GM12878 (cell line): ENCODE results near the gene TARBP1. TPM values are rescaled to one million over a fixed set of nuclear protein-coding genes. Genes with fewer than 3 reads are reported as not detected.

Source experiments
- ATAC-seq: fragments of 200-7000 bp; cut with Tn5 transposase; 3 replicates; pipeline ENCODE4 v1.9.1; 2020; ENCODE audit warnings: mild to moderate bottlenecking, moderate library complexity
- BruUV-seq: library from RNA; stranded (reverse); fragments of 400-500 nt; replicated peaks from 2 replicates; lab custom pipeline; 2021; lab: Mats Ljungman, UMichigan
- CTCF ChIA-PET: fragments of 300-600 bp; sonication (Branson Sonifier 250); formaldehyde crosslinking; extraction: SDS; loops from one replicate; lab custom pipeline; 2021; ENCODE audit warnings: inconsistent platforms; lab: Yijun Ruan, JAX
- POLR2A ChIA-PET: fragments of 350-600 bp; formaldehyde crosslinking; extraction: SDS; loops from one replicate; lab custom pipeline; 2021; ENCODE audit warnings: inconsistent platforms; lab: Charles Lee
- RAD21 ChIA-PET: fragments of 300-600 bp; sonication (Branson Sonifier 250); formaldehyde crosslinking; loops from one replicate; lab custom pipeline; 2023; ENCODE audit warnings: antibody characterized with exemption; ENCODE audit not compliant: unreplicated experiment; lab: Charles Lee
- SMC1A ChIA-PET: fragments of 300-600 bp; sonication (Branson Sonifier 250); formaldehyde crosslinking; loops from one replicate; lab custom pipeline; 2023; ENCODE audit not compliant: unreplicated experiment, uncharacterized antibody; lab: Charles Lee
- DNase-seq: peaks from one replicate; pipeline ENCODE4 v3.0.0-alpha.2; 2011; ENCODE audit warnings: low read depth, low spot score
- FAIRE-seq: peaks from 3 replicates; lab custom pipeline; 2011; peaks lifted over from hg19 to GRCh38; lab: Jason Lieb, UNC
- H2AFZ ChIP-seq: 2 replicates; pipeline ENCODE4 v1.6.0; 2011; ENCODE audit warnings: low read depth, low read length, control low read depth; ENCODE audit not compliant: control insufficient read depth
- H3K27ac ChIP-seq: 2 replicates; pipeline ENCODE4 v1.5.1; 2011; ENCODE audit warnings: control low read depth; ENCODE audit not compliant: control insufficient read depth, insufficient read depth
- H3K27me3 ChIP-seq, 2 experiments: replicated peaks in 1 of 2; 2 replicates each; pipeline versions ENCODE4 v1.6.0 to v1.6.1; 2011; ENCODE audit warnings: low read length in 1 of 2; ENCODE audit not compliant: control insufficient read depth in 2 of 2, insufficient read depth in 2 of 2
- H3K36me3 ChIP-seq, 2 experiments: 2 replicates each; pipeline ENCODE4 v1.5.1; 2011; ENCODE audit warnings: low read length in 1 of 2; ENCODE audit not compliant: control insufficient read depth in 2 of 2, insufficient read depth in 2 of 2
- H3K4me1 ChIP-seq: 2 replicates; pipeline ENCODE4 v1.6.1; 2011; ENCODE audit warnings: mild to moderate bottlenecking, low read length, moderate library complexity, mixed read lengths; ENCODE audit not compliant: control insufficient read depth, insufficient read depth
- H3K4me2 ChIP-seq: 2 replicates; pipeline ENCODE4 v1.6.0; 2011; ENCODE audit warnings: control low read depth; ENCODE audit not compliant: control insufficient read depth, insufficient read depth
- H3K4me3 ChIP-seq: fragments of 200-600 bp; sonication (generic); 2 replicates; pipeline ENCODE4 v1.5.1; 2016
- H3K79me2 ChIP-seq: 2 replicates; pipeline ENCODE4 v1.6.0; 2011; ENCODE audit warnings: low read length; ENCODE audit not compliant: control insufficient read depth, insufficient read depth
- H3K9ac ChIP-seq: 2 replicates; pipeline ENCODE4 v1.8.0; 2011; ENCODE audit warnings: low read length, control low read depth, mixed read lengths; ENCODE audit not compliant: control insufficient read depth, insufficient read depth
- H3K9me3 ChIP-seq: replicated peaks from 3 replicates; pipeline ENCODE4 v1.5.1; 2011; ENCODE audit warnings: mild to moderate bottlenecking, low read length; ENCODE audit not compliant: control insufficient read depth, insufficient read depth
- H4K20me1 ChIP-seq: 2 replicates; pipeline ENCODE4 v1.6.0; 2011; ENCODE audit not compliant: control insufficient read depth, insufficient read depth
- CBX5 ChIP-seq: sonication (generic); IDR thresholded peaks from 2 replicates; pipeline ENCODE4 v1.6.1; 2016; ENCODE audit warnings: low read depth, moderate library complexity, mild to moderate bottlenecking, inconsistent platforms
- EED ChIP-seq: sonication (generic); IDR thresholded peaks from 2 replicates; pipeline ENCODE4 v1.6.1; 2016; ENCODE audit warnings: antibody characterized with exemption, low read depth
- FOXM1 ChIP-seq: IDR thresholded peaks from 2 replicates; pipeline ENCODE4 v1.6.1; 2012; ENCODE audit warnings: low read depth, mild to moderate bottlenecking, inconsistent platforms, low read length, moderate library complexity
- HDAC6 ChIP-seq: fragments of 200-600 bp; sonication (generic); IDR thresholded peaks from one replicate; pipeline ENCODE4 v1.8.0; 2017; ENCODE audit warnings: antibody characterized with exemption; ENCODE audit not compliant: unreplicated experiment
- HDGF ChIP-seq: fragments of 450-650 bp; IDR thresholded peaks from 2 replicates; pipeline ENCODE4 v1.6.1; 2016; ENCODE audit warnings: antibody characterized with exemption
- NFIC ChIP-seq: IDR thresholded peaks from 2 replicates; pipeline ENCODE4 v1.6.1; 2012; ENCODE audit warnings: low read depth, mild to moderate bottlenecking, inconsistent platforms, low read length, moderate library complexity
- RFX5 ChIP-seq: IDR thresholded peaks from 2 replicates; pipeline ENCODE4 v1.6.1; 2011; ENCODE audit warnings: low read depth, low read length, improper control_type of control experiment
- SREBF2 ChIP-seq: IDR thresholded peaks from 2 replicates; pipeline ENCODE4 v1.6.1; 2012; ENCODE audit warnings: mild to moderate bottlenecking, low read length
- TBL1XR1 ChIP-seq: IDR thresholded peaks from 2 replicates; pipeline ENCODE4 v1.6.1; 2012; ENCODE audit warnings: low read depth, low read length, improper control_type of control experiment
- WGBS: methylation state at CpG from one replicate; pipeline ENCODE4 v1.1.6; 2016; ENCODE audit warnings: low lambda C conversion rate; ENCODE audit not compliant: insufficient replicate concordance, insufficient coverage; ENCODE audit errors: missing lambda C conversion rate; 5-methylcytosine and 5-hydroxymethylcytosine counted together
- in situ Hi-C: fragments of 300-500 bp; cut with MboI; formaldehyde crosslinking; loops from 9 replicates; pipeline ENCODE4 v1.14.3; 2018; ENCODE audit warnings: mixed read lengths
- intact Hi-C: fragments of 100-400 bp; cut with micrococcal nuclease; formaldehyde crosslinking; loops from one replicate; pipeline ENCODE4 v1.14.2; 2022; ENCODE audit not compliant: unreplicated experiment
- polyA plus RNA-seq, 11 experiments: library from polyadenylated mRNA; depleted of rRNA in 4 of 11; unstranded in 6 of 11; stranded (reverse) in 5 of 11; fragments of >200 nt; fragmentation: Nextera tagmentation in 4 of 11; fragmentation: Illumina TruSeq in 1 of 11; extraction: Ambion mirVana in 4 of 11; extraction: Trizol in 1 of 11; gene quantifications; 1 replicate in 1 of 11; 2 replicates in 10 of 11; pipeline versions ENCODE4 v1.2.1 to v1.2.3, GENCODE V29; 2011 to 2016; ENCODE audit warnings: inconsistent platforms in 2 of 11, missing spikeins in 2 of 11, low read depth in 1 of 11
- total RNA-seq, 4 experiments: library from RNA; depleted of rRNA in 3 of 4; stranded (reverse); fragments of >200 nt in 3 of 4; fragmentation: Illumina TruSeq in 1 of 4; extraction: Trizol in 1 of 4; gene quantifications; 2 replicates each; pipeline versions ENCODE4 v1.2.1 to v1.2.3, GENCODE V29; 2013 to 2021
- TF ChIP-seq, protein P1 (sequence below): IDR thresholded peaks from 2 replicates; pipeline ENCODE4 v1.6.1; 2011; ENCODE audit warnings: borderline replicate concordance, low read depth, mild to moderate bottlenecking, moderate library complexity, mixed read lengths, low read length; ENCODE audit not compliant: insufficient read depth; ENCODE audit errors: extremely low read length
- TF ChIP-seq, protein P2 (sequence below): fragments of 450-650 bp; IDR thresholded peaks from 2 replicates; pipeline ENCODE4 v1.6.1; 2017; ENCODE audit warnings: mild to moderate bottlenecking, low read depth, inconsistent platforms; ENCODE audit not compliant: poor library complexity, severe bottlenecking

TARBP1 gene
- total and polyA plus RNA-seq, 10 of the 15 experiments (the other 5 are each of a cell fraction or from before 2014, with no cell fraction given), result 10.8 to 94.4 (median 35.3) TPM

DNA sequence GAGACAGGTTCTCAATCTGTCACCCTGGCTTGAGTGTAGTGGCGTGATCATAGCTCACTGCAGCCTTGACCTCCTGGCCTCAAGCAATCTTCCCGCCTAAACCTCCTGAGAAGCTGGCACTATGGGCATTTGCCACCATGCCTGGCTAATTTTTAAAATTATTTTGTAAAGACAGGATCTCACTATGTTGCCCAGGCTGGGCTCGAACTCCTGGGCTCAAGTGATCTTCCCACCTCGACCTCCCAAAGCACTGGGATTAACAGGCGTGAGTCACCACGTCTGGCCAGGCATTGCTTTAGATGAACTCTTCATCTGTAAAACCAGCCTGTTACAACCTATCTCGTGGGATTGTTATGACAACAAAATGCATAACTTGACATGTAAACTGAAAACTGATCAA is 103.3 kb downstream of the TARBP1 start:
- CTCF ChIA-PET, result interaction anchor here (1.2 kb wide), 1 partner anchor 83 kb away, joined by 3 read pairs; no protein-coding TSS in a partner anchor
- Histone ChIP-seq H4K20me1 (no peaks in the 10 kb centered on the region), H3K79me2 (peaks cover 27% of the 10 kb centered on the region), H3K9ac (no peak overlapping the region), H3K36me3 (peaks cover 2 to 22% of the 10 kb centered on the region in 2 experiments), H3K27ac (no peak overlapping the region), H3K9me3 (peaks cover 5% of the 10 kb centered on the region; the same call in 2 of the 3 replicates), H3K4me2 (no peak overlapping the region), H3K4me1 (peaks cover 6% of the 10 kb centered on the region; the same call in 1 of the 2 replicates), H3K27me3 (no peaks in the 10 kb centered on the region), H2AFZ (no peak overlapping the region), H3K4me3 (no peak overlapping the region; the same call in 1 of the 2 replicates)
- intact Hi-C loops, result loop anchor here (10.0 kb wide), 1 partner anchor 229 kb away; no protein-coding TSS in a partner anchor
- FAIRE-seq, result no peak
- no peak for ATAC-seq
- TF ChIP-seq SREBF2, result no peak
- no peak for TF ChIP-seq HDGF
- TF ChIP-seq FOXM1, result no peak
- TF ChIP-seq, protein P1, sequence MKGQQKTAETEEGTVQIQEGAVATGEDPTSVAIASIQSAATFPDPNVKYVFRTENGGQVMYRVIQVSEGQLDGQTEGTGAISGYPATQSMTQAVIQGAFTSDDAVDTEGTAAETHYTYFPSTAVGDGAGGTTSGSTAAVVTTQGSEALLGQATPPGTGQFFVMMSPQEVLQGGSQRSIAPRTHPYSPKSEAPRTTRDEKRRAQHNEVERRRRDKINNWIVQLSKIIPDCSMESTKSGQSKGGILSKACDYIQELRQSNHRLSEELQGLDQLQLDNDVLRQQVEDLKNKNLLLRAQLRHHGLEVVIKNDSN, result no peak
- TF ChIP-seq, protein P2, sequence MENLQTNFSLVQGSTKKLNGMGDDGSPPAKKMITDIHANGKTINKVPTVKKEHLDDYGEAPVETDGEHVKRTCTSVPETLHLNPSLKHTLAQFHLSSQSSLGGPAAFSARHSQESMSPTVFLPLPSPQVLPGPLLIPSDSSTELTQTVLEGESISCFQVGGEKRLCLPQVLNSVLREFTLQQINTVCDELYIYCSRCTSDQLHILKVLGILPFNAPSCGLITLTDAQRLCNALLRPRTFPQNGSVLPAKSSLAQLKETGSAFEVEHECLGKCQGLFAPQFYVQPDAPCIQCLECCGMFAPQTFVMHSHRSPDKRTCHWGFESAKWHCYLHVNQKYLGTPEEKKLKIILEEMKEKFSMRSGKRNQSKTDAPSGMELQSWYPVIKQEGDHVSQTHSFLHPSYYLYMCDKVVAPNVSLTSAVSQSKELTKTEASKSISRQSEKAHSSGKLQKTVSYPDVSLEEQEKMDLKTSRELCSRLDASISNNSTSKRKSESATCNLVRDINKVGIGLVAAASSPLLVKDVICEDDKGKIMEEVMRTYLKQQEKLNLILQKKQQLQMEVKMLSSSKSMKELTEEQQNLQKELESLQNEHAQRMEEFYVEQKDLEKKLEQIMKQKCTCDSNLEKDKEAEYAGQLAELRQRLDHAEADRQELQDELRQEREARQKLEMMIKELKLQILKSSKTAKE, result no peak
- no peak for TF ChIP-seq RFX5
- TF ChIP-seq CBX5, result no peak
- no peak for TF ChIP-seq NFIC
- TF ChIP-seq EED, result no peak
- no peak for TF ChIP-seq HDAC6
- TF ChIP-seq TBL1XR1, result no peak
- DNase-seq, result no peak
- POLR2A ChIA-PET, result no interaction called here
- RAD21 ChIA-PET, result interaction anchor here (0.8 to 3.1 kb wide), 3 partner anchors 17 to 717 kb away, joined by 3 to 14 read pairs (median 4); no protein-coding TSS in a partner anchor
- BruUV-seq, result no TSS peak
- SMC1A ChIA-PET, result interaction anchor here (0.9 to 4.0 kb wide), 3 partner anchors 8 to 98 kb away, joined by 4 to 24 read pairs (median 12); no protein-coding TSS in a partner anchor
- WGBS, result 97% methylated on average over 7 of the region's 7 CpGs
- in situ Hi-C loops, result no loop called here
